ENCODE results near the gene SHANK3. TPM values are rescaled to one million over a fixed set of nuclear protein-coding genes. Genes with fewer than 3 reads are reported as not detected.

Gene SHANK3
- polyA plus RNA-seq, 1 donor (not counting 4 experiments of a cell fraction or from before 2014, with no cell fraction given): 1.00 TPM

- no peak for FAIRE-seq
Measured at GRCh38 chr22:50670914-50671538, 1.6 kb upstream of the SHANK3 start.

GRCh38 chr22:50671641-50672040 lies 982 bp upstream of the SHANK3 start:
- H3K27me3 ChIP-seq (ENCODE audit: control insufficient read depth, extremely low read depth, insufficient read depth, low read length): peaks cover 21% of the 10 kb centered on the region
- H3K9me1 ChIP-seq (ENCODE audit: control insufficient read depth, extremely low read depth, insufficient read depth, low read length): no peaks in the 10 kb centered on the region
- no peak overlapping the region for H3K4me3 ChIP-seq (ENCODE audit: control insufficient read depth in 2 of 3, extremely low read depth in 1 of 3, insufficient read depth in 2 of 3, low read depth in 1 of 3, low read length in 3 of 3)
- dilution Hi-C loops (cut with MboI; ENCODE audit: extremely low pct_ligation_motif_present, low sequenced_read_pairs): no loop called here
- H3K36me3 ChIP-seq (ENCODE audit: control insufficient read depth in 2 of 2, extremely low read depth in 1 of 2, insufficient read depth in 2 of 2, low read length in 2 of 2): no peaks in the 10 kb centered on the region
- no peaks in the 10 kb centered on the region for H3K4me1 ChIP-seq (ENCODE audit: control insufficient read depth, extremely low read depth, insufficient read depth, low read length)
- no peak overlapping the region for H2AFZ ChIP-seq (ENCODE audit: control insufficient read depth, low read length)
- no peak overlapping the region for H3K27ac ChIP-seq (ENCODE audit: control insufficient read depth, insufficient read depth, low read length)
- no peaks in the 10 kb centered on the region for H3K79me2 ChIP-seq (ENCODE audit: control insufficient read depth, insufficient read depth, low read length)
- no peak overlapping the region for H3K4me2 ChIP-seq (ENCODE audit: control insufficient read depth, extremely low read depth, insufficient read depth, low read depth, low read length)
- DNase-seq (ENCODE audit: low read depth, low spot score) (no peak), FAIRE-seq (no peak)
- no peaks in the 10 kb centered on the region for H4K20me1 ChIP-seq (ENCODE audit: control insufficient read depth, extremely low read depth, insufficient read depth, low read length)
- no peak overlapping the region for H3K9ac ChIP-seq (ENCODE audit: control insufficient read depth, extremely low read depth, insufficient read depth, low read length)
- no peak for TF ChIP-seq CTCF (optimal IDR thresholded peaks at IDR 0.05 in 1 of 3, IDR thresholded peaks at IDR 0.05 in 1 of 3, conservative IDR thresholded peaks at IDR 0.05 in 1 of 3; ENCODE audit: extremely low read depth in 1 of 3, insufficient read depth in 2 of 3, low read length in 3 of 3)
- TF ChIP-seq EZH2 (IDR thresholded peaks at IDR 0.05; ENCODE audit: low read length): no peak
- H3K9me3 ChIP-seq (ENCODE audit: control insufficient read depth, low read depth, low read length): no peaks in the 10 kb centered on the region

More at GRCh38 chr22:50670914-50671538, 1.6 kb upstream of the SHANK3 start:
- DNase-seq (ENCODE audit: low read depth, low spot score): no peak
- Histone ChIP-seq H3K9ac (ENCODE audit: control insufficient read depth, extremely low read depth, insufficient read depth, low read length) (no peak overlapping the region), H2AFZ (ENCODE audit: control insufficient read depth, low read length) (no peak overlapping the region), H3K36me3 (ENCODE audit: control insufficient read depth in 2 of 2, extremely low read depth in 1 of 2, insufficient read depth in 2 of 2, low read length in 2 of 2) (no peaks in the 10 kb centered on the region), H3K9me3 (ENCODE audit: control insufficient read depth, low read depth, low read length) (no peaks in the 10 kb centered on the region), H3K9me1 (ENCODE audit: control insufficient read depth, extremely low read depth, insufficient read depth, low read length) (no peaks in the 10 kb centered on the region), H4K20me1 (ENCODE audit: control insufficient read depth, extremely low read depth, insufficient read depth, low read length) (no peaks in the 10 kb centered on the region), H3K27me3 (ENCODE audit: control insufficient read depth, extremely low read depth, insufficient read depth, low read length) (peaks cover 21% of the 10 kb centered on the region), H3K27ac (ENCODE audit: control insufficient read depth, insufficient read depth, low read length) (no peak overlapping the region), H3K4me3 (ENCODE audit: control insufficient read depth in 2 of 3, extremely low read depth in 1 of 3, insufficient read depth in 2 of 3, low read depth in 1 of 3, low read length in 3 of 3) (no peak overlapping the region), H3K4me2 (ENCODE audit: control insufficient read depth, extremely low read depth, insufficient read depth, low read depth, low read length) (no peak overlapping the region), H3K4me1 (ENCODE audit: control insufficient read depth, extremely low read depth, insufficient read depth, low read length) (no peaks in the 10 kb centered on the region), H3K79me2 (ENCODE audit: control insufficient read depth, insufficient read depth, low read length) (no peaks in the 10 kb centered on the region)
- dilution Hi-C loops (cut with MboI; ENCODE audit: extremely low pct_ligation_motif_present, low sequenced_read_pairs): no loop called here
- TF ChIP-seq EZH2 (IDR thresholded peaks at IDR 0.05; ENCODE audit: low read length) (no peak), CTCF (optimal IDR thresholded peaks at IDR 0.05 in 1 of 3, IDR thresholded peaks at IDR 0.05 in 1 of 3, conservative IDR thresholded peaks at IDR 0.05 in 1 of 3; ENCODE audit: extremely low read depth in 1 of 3, insufficient read depth in 2 of 3, low read length in 3 of 3) (no peak)
